Mononuclear cell (primary cell): ENCODE results near the gene ANKRD2. TPM values are rescaled to one million over a fixed set of nuclear protein-coding genes. Genes with fewer than 3 reads are reported as not detected.

Experiments used
- H3K27me3 ChIP-seq: 2 replicates; pipeline ENCODE4 v1.6.0; 2011; ENCODE audit warnings: low read length, control low read depth; ENCODE audit not compliant: insufficient read depth
- H3K4me1 ChIP-seq: 2 replicates; pipeline ENCODE4 v1.5.1; 2011; ENCODE audit warnings: mild to moderate bottlenecking, low read length, control low read depth; ENCODE audit not compliant: insufficient read depth
- H3K4me3 ChIP-seq: 2 replicates; pipeline ENCODE4 v1.5.1; 2011; ENCODE audit warnings: mild to moderate bottlenecking, low read length, moderate library complexity
- H3K9me3 ChIP-seq: 2 replicates; pipeline ENCODE4 v1.5.1; 2011; ENCODE audit warnings: low read depth, mild to moderate bottlenecking, control low read depth, low read length
- total RNA-seq: library from RNA; depleted of rRNA; stranded (reverse); fragments of >200 nt; gene quantifications from one replicate; pipeline ENCODE4 v1.2.3, GENCODE V29; 2012

ANKRD2 gene
- total RNA-seq, 1 donor, result not detected

- Histone ChIP-seq H3K4me3 (no peak overlapping the region), H3K4me1 (no peaks in the 10 kb centered on the region), H3K27me3 (no peaks in the 10 kb centered on the region), H3K9me3 (no peaks in the 10 kb centered on the region)
These were observed 18.3 kb downstream of the ANKRD2 start for GRCh38 chr10:97590748-97591495.

DNA sequence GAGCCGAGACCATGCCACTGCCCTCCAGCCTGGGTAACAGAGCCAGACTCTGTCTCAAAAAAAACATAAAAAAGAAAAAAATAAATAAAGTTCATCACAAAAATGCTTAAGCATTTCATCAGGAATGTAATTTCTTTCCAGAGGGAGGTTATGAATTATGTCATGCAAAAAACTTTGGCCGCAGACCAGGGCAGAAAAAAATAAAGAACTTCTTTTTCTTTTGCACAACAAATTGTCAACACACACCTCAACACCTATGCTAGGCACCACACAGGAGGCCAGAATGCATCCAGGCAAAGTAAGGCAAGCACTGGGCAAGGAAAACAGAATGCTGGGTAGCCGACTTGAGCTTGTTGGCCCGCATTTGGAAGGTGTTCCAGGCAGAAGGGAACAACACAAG lies 20.8 kb downstream of the ANKRD2 start:
- H3K4me3 ChIP-seq, result no peak overlapping the region
- H3K27me3 ChIP-seq, result no peaks in the 10 kb centered on the region
- H3K4me1 ChIP-seq, result no peaks in the 10 kb centered on the region
- no peaks in the 10 kb centered on the region for H3K9me3 ChIP-seq

GRCh38 chr10:97596101-97597082 lies 23.8 kb downstream of the ANKRD2 start:
- Histone ChIP-seq H3K27me3 (no peaks in the 10 kb centered on the region), H3K4me1 (no peaks in the 10 kb centered on the region), H3K9me3 (no peaks in the 10 kb centered on the region), H3K4me3 (no peak overlapping the region)

DNA sequence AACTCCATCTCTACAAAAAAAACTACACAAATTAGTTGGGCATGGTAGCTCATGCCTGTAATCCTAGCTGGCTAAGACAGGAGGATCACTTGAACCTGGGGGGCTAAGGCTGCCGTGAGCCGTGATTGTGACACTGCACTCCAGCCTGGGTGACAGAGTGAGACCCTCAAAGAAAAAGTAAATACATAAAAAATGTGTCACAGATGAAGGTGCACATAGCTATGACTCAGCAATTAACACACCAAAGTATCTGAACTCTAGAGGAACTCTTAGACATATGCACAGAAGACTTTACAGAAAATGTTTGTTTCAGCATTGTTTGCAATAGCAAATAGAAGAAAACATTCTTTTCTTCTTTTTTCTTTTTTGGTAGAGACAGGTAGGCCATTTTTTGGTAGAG lies 25.2 kb downstream of the ANKRD2 start:
- Histone ChIP-seq H3K4me1 (no peaks in the 10 kb centered on the region), H3K4me3 (no peak overlapping the region), H3K9me3 (no peaks in the 10 kb centered on the region), H3K27me3 (no peaks in the 10 kb centered on the region)

DNA sequence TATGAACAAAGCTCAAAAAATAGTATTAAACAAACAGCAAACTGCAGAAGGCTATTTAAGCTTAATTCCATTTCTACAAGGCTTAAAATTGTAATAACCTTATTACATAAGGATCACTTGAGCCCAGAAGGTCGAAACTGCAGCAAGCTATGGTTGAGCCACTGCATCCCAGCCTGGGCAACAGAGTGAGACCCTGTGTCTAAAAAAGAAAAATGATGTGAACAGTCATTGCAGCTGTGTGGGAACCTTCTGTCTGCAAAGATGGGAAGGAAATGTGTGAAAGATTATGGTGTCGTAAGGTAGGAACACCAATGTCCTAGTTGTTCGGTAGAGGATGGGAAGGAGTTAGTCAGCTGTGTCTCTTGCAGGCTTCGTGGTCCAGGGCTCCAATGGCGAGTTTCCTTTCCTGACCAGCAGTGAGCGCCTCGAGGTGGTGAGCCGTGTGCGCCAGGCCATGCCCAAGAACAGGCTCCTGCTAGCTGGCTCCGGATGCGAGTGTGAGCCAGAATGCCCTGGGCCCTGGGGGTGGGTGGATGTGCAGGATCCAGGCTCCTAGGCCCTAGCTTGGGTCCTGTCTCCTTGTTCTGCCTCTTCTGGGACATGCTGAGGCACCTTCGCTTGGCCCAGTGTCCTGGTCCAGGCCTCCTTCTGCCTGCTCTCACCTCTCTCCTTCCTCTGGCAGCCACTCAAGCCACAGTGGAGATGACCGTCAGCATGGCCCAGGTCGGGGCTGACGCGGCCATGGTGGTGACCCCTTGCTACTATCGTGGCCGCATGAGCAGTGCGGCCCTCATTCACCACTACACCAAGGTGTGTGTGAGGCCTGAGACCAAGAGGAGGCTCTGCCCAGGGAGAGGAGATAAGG lies 26.1 kb downstream of the ANKRD2 start:
- no peak overlapping the region for H3K4me3 ChIP-seq
- no peaks in the 10 kb centered on the region for H3K9me3 ChIP-seq
- H3K4me1 ChIP-seq, result no peaks in the 10 kb centered on the region
- H3K27me3 ChIP-seq, result no peaks in the 10 kb centered on the region

DNA sequence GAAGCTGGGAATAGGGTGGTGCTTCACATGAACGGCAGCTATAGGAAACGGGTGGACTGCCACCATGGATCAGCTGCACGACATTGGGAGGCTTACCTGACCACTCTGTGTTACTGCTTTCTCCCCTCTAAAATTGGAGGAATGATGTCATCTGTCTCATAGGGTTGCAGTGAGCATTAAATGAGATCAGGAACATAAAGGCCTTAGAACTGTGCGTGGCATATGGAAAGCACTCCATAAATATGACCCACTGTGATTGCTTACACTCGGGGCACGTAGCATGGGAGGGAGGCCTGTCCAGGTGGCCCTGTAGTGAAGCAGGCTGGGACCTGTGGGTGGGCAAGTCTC lies 26.7 kb downstream of the ANKRD2 start:
- H3K27me3 ChIP-seq, result no peaks in the 10 kb centered on the region
- H3K4me3 ChIP-seq, result no peak overlapping the region
- H3K9me3 ChIP-seq, result no peaks in the 10 kb centered on the region
- no peaks in the 10 kb centered on the region for H3K4me1 ChIP-seq

GRCh38 chr10:97600616-97601015 lies 28.0 kb downstream of the ANKRD2 start:
- no peaks in the 10 kb centered on the region for H3K27me3 ChIP-seq
- no peaks in the 10 kb centered on the region for H3K9me3 ChIP-seq
- H3K4me1 ChIP-seq, result no peaks in the 10 kb centered on the region
- no peak overlapping the region for H3K4me3 ChIP-seq

DNA sequence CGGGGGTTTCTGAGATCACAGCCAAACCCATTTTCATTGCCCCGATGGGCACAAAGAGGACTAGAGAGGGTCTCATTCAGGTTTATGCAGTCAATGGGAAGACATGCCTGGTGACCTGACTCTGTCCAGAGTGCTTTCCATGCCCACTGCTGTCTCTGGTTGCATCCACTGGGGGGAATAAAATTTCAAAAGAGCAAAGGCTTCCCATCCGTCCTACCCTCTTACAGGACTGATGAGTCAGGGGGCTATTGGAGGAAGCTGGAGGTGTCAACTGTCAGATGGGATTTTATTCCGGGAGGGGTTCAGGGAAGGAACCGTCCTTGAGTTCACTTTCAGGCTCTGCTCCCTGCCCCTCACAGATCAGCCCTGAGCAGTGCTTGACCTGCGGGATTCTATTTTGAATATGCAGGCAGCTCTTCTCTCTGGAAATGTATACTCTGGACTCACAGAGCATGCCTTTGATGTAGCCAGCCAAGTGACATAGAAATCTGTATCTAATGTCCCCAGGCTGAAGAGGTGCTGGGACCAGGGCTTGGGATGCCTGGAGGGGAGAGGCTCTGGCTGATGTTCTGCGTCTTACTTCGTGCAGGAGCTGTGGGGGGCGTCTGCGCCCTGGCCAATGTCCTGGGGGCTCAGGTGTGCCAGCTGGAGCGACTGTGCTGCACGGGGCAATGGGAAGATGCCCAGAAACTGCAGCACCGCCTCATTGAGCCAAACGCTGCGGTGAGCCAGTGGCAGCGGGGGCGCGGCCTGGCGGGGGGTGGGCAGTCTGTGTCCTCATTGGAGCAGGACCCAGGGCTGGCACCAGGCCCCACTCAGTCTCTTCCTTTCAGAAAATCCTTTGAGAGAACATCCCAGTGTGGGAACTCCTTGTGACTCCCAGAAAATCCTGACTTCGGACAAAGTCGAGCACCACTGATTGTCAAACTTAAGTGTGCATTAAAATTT lies 29.0 kb downstream of the ANKRD2 start:
- H3K27me3 ChIP-seq, result no peaks in the 10 kb centered on the region
- H3K9me3 ChIP-seq, result no peaks in the 10 kb centered on the region
- H3K4me3 ChIP-seq, result no peak overlapping the region
- no peaks in the 10 kb centered on the region for H3K4me1 ChIP-seq

- Histone ChIP-seq H3K27me3 (no peaks in the 10 kb centered on the region), H3K9me3 (no peaks in the 10 kb centered on the region), H3K4me1 (no peaks in the 10 kb centered on the region), H3K4me3 (no peak overlapping the region)
These were observed 34.6 kb downstream of the ANKRD2 start for GRCh38 chr10:97607095-97607636.

- Histone ChIP-seq H3K9me3 (no peaks in the 10 kb centered on the region), H3K4me3 (no peak overlapping the region), H3K4me1 (no peaks in the 10 kb centered on the region), H3K27me3 (no peaks in the 10 kb centered on the region)
These were observed 36.5 kb downstream of the ANKRD2 start for GRCh38 chr10:97608991-97609561.

DNA sequence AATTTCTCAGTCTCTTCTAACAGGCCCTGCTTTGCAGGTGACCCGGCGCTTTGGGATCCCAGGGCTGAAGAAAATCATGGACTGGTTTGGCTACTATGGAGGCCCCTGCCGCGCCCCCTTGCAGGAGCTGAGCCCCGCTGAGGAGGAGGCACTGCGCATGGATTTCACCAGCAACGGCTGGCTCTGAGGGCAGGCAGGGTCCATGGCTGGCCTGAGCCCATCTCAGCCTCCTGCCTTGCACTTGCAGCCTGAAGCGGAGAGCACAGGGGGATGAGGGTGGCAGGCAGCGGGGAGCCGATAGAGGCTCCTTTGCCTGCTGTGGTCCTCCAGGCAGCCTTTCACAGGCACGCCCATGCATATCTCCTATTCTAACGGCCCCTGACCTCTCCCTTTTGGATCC lies 38.9 kb downstream of the ANKRD2 start:
- Histone ChIP-seq H3K4me3 (no peak overlapping the region), H3K27me3 (no peaks in the 10 kb centered on the region), H3K4me1 (no peaks in the 10 kb centered on the region), H3K9me3 (no peaks in the 10 kb centered on the region)

DNA sequence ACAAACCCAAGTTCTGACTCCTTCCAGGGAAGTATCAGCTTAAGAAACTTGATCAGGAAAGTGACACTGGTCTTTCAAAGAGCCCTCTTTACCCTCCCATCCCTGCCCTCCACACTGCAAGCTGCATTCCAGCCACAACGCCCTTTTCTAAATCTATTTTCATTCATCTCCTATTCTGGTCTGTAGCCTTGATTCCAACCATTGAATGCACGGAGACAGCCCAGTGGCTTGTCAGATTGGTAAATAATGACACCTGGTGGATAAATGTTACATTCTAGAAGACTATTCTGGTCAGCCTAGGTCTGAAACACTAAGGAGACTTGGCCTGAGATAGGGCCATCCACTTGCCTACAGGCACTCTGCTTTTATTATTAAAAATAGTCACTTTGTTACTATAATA lies 39.8 kb downstream of the ANKRD2 start:
- no peaks in the 10 kb centered on the region for H3K4me1 ChIP-seq
- H3K27me3 ChIP-seq, result no peaks in the 10 kb centered on the region
- no peaks in the 10 kb centered on the region for H3K9me3 ChIP-seq
- no peak overlapping the region for H3K4me3 ChIP-seq

GRCh38 chr10:97618285-97618684 lies 45.7 kb downstream of the ANKRD2 start:
- Histone ChIP-seq H3K9me3 (no peaks in the 10 kb centered on the region), H3K4me1 (no peaks in the 10 kb centered on the region), H3K4me3 (no peak overlapping the region)

More at GRCh38 chr10:97618285-97618684, 45.7 kb downstream of the ANKRD2 start:
- no peaks in the 10 kb centered on the region for H3K27me3 ChIP-seq
